Measurements from ENCODE around the gene WNT8B. TPM values are rescaled to one million over a fixed set of nuclear protein-coding genes. Genes with fewer than 3 reads are reported as not detected.

The WNT8B gene
- polyA plus RNA-seq, 1 donor (not counting 4 experiments of a cell fraction or from before 2014, with no cell fraction given), result not detected

- no peak for DNase-seq (ENCODE audit: low read depth, low spot score)
- no peaks in the 10 kb centered on the region for H3K4me1 ChIP-seq (ENCODE audit: control insufficient read depth, extremely low read depth, insufficient read depth, low read length)
- no peaks in the 10 kb centered on the region for H3K79me2 ChIP-seq (ENCODE audit: control insufficient read depth, insufficient read depth, low read length)
- H3K27ac ChIP-seq (ENCODE audit: control insufficient read depth, insufficient read depth, low read length), result no peak overlapping the region
- H2AFZ ChIP-seq (ENCODE audit: control insufficient read depth, low read length), result no peak overlapping the region
- no peak overlapping the region for H3K4me3 ChIP-seq (ENCODE audit: control insufficient read depth in 2 of 3, extremely low read depth in 1 of 3, insufficient read depth in 2 of 3, low read depth in 1 of 3, low read length in 3 of 3)
- no peaks in the 10 kb centered on the region for H3K9me3 ChIP-seq (ENCODE audit: control insufficient read depth, low read depth, low read length)
- no peaks in the 10 kb centered on the region for H4K20me1 ChIP-seq (ENCODE audit: control insufficient read depth, extremely low read depth, insufficient read depth, low read length)
- TF ChIP-seq EZH2 (IDR thresholded peaks at IDR 0.05; ENCODE audit: low read length), result no peak
- TF ChIP-seq, protein P1, sequence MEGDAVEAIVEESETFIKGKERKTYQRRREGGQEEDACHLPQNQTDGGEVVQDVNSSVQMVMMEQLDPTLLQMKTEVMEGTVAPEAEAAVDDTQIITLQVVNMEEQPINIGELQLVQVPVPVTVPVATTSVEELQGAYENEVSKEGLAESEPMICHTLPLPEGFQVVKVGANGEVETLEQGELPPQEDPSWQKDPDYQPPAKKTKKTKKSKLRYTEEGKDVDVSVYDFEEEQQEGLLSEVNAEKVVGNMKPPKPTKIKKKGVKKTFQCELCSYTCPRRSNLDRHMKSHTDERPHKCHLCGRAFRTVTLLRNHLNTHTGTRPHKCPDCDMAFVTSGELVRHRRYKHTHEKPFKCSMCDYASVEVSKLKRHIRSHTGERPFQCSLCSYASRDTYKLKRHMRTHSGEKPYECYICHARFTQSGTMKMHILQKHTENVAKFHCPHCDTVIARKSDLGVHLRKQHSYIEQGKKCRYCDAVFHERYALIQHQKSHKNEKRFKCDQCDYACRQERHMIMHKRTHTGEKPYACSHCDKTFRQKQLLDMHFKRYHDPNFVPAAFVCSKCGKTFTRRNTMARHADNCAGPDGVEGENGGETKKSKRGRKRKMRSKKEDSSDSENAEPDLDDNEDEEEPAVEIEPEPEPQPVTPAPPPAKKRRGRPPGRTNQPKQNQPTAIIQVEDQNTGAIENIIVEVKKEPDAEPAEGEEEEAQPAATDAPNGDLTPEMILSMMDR (optimal IDR thresholded peaks at IDR 0.05 in 1 of 3, IDR thresholded peaks at IDR 0.05 in 1 of 3, conservative IDR thresholded peaks at IDR 0.05 in 1 of 3; ENCODE audit: extremely low read depth in 1 of 3, insufficient read depth in 2 of 3, low read length in 3 of 3), result no peak
- dilution Hi-C loops (cut with MboI; ENCODE audit: extremely low pct_ligation_motif_present, low sequenced_read_pairs), result loop anchor here (25.0 kb wide), 1 partner anchor 112 kb away; the partner anchor contains the start of genes PKD2L1 and SCD
- H3K27me3 ChIP-seq (ENCODE audit: control insufficient read depth, extremely low read depth, insufficient read depth, low read length), result no peaks in the 10 kb centered on the region
- no peaks in the 10 kb centered on the region for H3K9me1 ChIP-seq (ENCODE audit: control insufficient read depth, extremely low read depth, insufficient read depth, low read length)
- H3K36me3 ChIP-seq (ENCODE audit: control insufficient read depth in 2 of 2, extremely low read depth in 1 of 2, insufficient read depth in 2 of 2, low read length in 2 of 2), result no peaks in the 10 kb centered on the region
- H3K9ac ChIP-seq (ENCODE audit: control insufficient read depth, extremely low read depth, insufficient read depth, low read length), result no peak overlapping the region
- no peak for FAIRE-seq
- H3K4me2 ChIP-seq (ENCODE audit: control insufficient read depth, extremely low read depth, insufficient read depth, low read depth, low read length), result no peak overlapping the region
Observed at GRCh38 chr10:100448951-100449350, 13.9 kb upstream of the WNT8B start.

DNA sequence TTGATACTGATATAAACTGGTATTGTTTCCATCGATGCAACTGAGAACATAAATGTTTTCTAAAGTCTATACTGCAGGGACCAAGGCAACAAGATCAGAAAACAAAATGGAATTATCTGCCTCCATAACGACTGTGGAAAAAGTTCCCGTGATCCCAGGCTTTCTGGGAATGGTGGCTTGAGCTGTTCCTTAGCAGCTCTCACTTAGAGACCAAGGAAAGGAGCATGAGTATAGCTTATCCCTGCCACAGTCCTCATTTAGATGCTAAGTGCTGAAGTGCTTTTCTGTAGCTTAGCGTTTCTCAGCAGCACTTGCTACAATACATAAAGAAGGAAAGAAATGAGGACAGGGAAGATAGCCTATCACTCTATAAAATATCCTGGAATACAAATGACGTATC is 5.5 kb downstream of the WNT8B start:
- DNase-seq (ENCODE audit: low read depth, low spot score), result no peak
- H4K20me1 ChIP-seq (ENCODE audit: control insufficient read depth, extremely low read depth, insufficient read depth, low read length), result no peaks in the 10 kb centered on the region
- TF ChIP-seq, protein P1 (optimal IDR thresholded peaks at IDR 0.05 in 1 of 3, IDR thresholded peaks at IDR 0.05 in 1 of 3, conservative IDR thresholded peaks at IDR 0.05 in 1 of 3; ENCODE audit: extremely low read depth in 1 of 3, insufficient read depth in 2 of 3, low read length in 3 of 3), result no peak
- no peak for TF ChIP-seq EZH2 (IDR thresholded peaks at IDR 0.05; ENCODE audit: low read length)
- no peaks in the 10 kb centered on the region for H3K9me3 ChIP-seq (ENCODE audit: control insufficient read depth, low read depth, low read length)
- dilution Hi-C loops (cut with MboI; ENCODE audit: extremely low pct_ligation_motif_present, low sequenced_read_pairs), result no loop called here
- H3K36me3 ChIP-seq (ENCODE audit: control insufficient read depth in 2 of 2, extremely low read depth in 1 of 2, insufficient read depth in 2 of 2, low read length in 2 of 2), result no peaks in the 10 kb centered on the region
- no peak overlapping the region for H2AFZ ChIP-seq (ENCODE audit: control insufficient read depth, low read length)
- H3K4me1 ChIP-seq (ENCODE audit: control insufficient read depth, extremely low read depth, insufficient read depth, low read length), result peaks cover 3% of the 10 kb centered on the region
- H3K79me2 ChIP-seq (ENCODE audit: control insufficient read depth, insufficient read depth, low read length), result no peaks in the 10 kb centered on the region
- FAIRE-seq, result no peak
- H3K9me1 ChIP-seq (ENCODE audit: control insufficient read depth, extremely low read depth, insufficient read depth, low read length), result no peaks in the 10 kb centered on the region
- H3K4me2 ChIP-seq (ENCODE audit: control insufficient read depth, extremely low read depth, insufficient read depth, low read depth, low read length), result no peak overlapping the region
- H3K9ac ChIP-seq (ENCODE audit: control insufficient read depth, extremely low read depth, insufficient read depth, low read length), result no peak overlapping the region
- H3K27me3 ChIP-seq (ENCODE audit: control insufficient read depth, extremely low read depth, insufficient read depth, low read length), result peaks cover 5% of the 10 kb centered on the region
- no peak overlapping the region for H3K4me3 ChIP-seq (ENCODE audit: control insufficient read depth in 2 of 3, extremely low read depth in 1 of 3, insufficient read depth in 2 of 3, low read depth in 1 of 3, low read length in 3 of 3)
- H3K27ac ChIP-seq (ENCODE audit: control insufficient read depth, insufficient read depth, low read length), result no peak overlapping the region

Data from keratinocyte (primary cell).